NCI-H460 (cell line): ENCODE measurements around the gene SLC16A3. TPM values are rescaled to one million over a fixed set of nuclear protein-coding genes. Genes with fewer than 3 reads are reported as not detected.
"Not testable (repeated sequence)": the region's sequence is repeated elsewhere in the genome, so short reads cannot be mapped to it uniquely, and the experiment has no call there.

Experiments
- DNase-seq: peaks from one replicate; pipeline ENCODE4 v3.0.0-alpha.2; 2016; ENCODE audit warnings: low read depth; ENCODE audit errors: extremely low read depth
- total RNA-seq: library from RNA; depleted of rRNA; stranded (reverse); fragments of >200 nt; shearing (Covaris generic); gene quantifications from 2 replicates; pipeline ENCODE4 v1.2.3, GENCODE V29; 2014

SLC16A3 gene
- total RNA-seq, 1 experiment from 2014 or later = 220 TPM

DNA sequence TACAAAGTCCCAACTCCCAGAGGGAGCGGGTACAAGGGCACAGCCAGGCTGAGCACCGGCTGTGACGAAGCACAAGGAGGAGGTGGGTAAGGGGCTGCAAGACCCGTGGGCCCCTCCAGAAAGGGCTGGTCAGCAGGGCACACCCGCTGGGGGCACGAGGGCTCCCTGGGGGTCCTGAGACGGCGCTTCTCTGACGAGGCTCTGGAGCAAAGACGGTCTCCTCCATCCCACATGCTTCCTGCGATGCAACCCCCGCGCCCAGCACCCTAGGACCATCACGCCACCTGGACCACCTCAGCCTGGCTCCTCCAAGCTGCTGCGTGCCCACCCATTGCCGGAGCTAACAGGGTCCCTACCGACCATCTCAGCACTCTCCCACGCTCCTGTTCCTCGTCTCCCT is 24.9 kb upstream of the SLC16A3 start:
- no peak for DNase-seq

GRCh38 chr17:82204831-82205719 is 23.8 kb upstream of the SLC16A3 start:
- no peak for DNase-seq

DNA sequence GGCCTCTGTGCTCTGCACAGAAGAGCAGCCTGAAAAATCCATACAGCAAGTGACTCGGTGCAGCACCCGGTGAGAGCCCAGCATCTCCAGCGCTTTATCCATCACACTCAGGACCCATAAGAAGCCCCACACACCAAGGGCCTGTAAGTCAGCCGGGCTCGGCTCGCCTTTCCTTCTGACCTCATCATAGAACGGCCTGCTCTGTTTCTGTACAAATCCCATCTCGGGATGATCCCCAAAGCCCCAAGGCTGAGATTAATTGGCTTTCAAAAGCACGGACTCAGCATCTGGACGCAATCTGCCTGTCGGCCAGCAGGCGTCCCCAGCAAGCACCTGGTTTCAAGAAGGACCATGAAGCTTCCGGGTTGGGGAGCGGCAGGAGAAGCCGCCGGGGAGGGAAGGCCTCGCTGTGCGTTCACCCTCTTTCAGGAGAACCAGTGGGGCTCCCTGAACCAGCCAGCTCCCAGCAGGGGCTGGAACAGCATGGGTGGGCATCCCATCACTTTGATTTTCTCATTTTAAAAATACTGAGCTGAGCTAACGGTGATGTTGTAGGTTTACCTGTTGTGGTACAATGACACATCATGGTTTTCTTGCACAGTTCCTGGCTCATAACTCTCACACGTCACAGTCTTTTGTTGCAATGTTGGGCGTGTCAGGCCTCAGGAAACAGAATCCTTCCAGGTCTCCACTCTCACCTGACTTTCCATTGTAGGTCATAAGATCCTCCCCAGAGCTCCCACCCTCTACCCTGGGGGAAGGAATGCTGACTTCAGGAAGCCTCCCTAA is 22.9 kb upstream of the SLC16A3 start:
- DNase-seq = peak; percentile 82

DNA sequence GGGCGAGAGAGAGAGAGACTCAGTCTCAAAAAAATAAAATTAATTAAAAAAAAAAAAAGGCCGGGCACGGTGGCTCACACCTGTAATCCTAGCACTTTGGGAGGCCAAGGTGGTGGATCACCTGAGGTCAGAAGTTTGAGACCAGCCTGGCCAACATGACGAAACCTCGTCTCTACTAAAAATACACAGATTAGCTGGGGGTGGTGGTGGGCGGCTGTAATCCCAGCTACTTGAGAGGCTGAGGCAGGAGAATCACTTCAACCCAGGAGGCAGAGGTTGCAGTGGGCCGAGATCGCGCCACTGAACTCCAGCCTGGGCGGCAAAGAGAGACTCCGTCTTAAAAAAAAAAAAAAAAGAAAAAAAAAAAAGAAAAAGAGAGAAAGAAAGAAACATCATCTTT is 18.2 kb upstream of the SLC16A3 start:
- DNase-seq = not testable (repeated sequence)

DNA sequence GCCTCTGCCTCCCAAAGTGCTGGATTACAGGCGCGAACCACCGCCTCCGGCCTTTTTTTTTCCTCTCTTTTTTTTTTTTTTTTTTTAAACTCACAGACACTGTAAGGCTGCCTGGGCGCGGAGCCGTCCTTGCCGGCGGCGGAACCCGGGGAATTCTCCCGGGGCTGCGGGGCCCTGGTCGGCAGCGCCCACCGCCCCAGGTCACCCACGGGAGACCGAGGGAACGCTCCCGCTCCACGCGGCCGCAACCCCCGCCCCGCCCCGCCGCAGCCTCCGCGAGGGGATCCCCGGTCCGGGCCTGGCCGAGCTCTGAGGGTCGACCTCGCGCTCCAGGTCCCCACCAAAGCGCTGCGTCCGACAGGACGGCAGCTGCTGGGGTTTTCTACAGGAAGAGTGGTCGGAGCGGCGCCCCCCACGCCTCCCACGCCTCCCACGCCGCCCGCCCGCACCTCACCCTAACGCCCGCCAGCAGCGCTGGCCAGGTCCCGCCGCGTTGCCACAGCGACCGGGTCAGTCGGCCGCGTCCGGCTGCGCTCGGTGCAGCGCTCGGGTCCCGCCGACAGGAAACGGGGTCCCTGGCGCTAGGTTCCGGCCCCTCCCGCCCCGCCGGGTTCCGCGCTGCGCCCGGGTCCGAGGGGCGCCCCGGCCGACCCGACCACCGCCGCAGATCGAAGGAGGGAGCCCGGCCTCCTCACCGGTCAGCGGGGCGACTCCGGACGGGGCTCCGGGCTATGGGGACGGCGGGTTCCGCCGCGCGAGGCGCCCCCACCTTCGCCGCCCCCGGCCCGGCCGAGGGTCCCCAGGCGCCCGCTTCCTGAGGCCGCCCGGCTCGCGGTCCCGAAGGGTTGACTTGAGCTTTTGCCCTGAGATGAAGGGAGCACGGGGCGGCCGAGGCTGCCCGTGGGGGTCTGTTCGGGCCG is 16.3 kb upstream of the SLC16A3 start, which contains the start of gene CCDC57:
CCDC57 (minus strand) TSS at position 512 of the 920 bp plus-strand sequence. CDS start 10,898 bp downstream, outside the sequence.
- DNase-seq = no peak

GRCh38 chr17:82213251-82214011 is 15.4 kb upstream of the SLC16A3 start:
- DNase-seq = no peak

DNA sequence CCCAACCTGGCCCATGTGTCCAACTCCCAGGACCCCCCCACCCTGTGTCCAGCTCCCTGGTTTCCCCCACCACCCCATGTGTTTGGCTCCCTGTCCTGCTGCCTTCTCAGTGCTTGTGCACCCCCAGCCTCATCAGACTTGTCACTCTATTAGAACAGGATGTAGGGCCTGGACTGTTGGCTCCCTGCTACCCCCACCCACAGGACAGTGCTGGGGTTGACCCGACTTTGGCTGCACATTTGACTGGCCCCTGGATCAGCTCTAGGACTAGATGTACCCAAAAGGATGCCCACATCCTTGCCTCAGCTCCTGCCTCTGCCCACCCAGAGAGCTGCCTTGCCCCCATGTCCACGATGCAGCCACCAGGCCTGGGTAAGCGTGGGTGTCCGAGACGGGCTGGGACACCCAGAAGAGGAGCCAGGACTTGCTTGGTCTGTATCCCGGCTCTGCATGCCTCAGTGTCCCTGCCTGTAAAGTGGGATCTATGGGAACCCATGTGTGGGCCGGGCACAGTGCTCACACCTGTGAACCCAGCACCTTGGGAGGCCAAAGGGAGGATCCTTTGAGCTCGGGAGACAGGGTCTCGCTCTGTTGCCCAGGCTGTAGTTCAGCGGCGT is 14.7 kb upstream of the SLC16A3 start:
- no peak for DNase-seq

GRCh38 chr17:82215095-82215971 is 13.5 kb upstream of the SLC16A3 start:
- DNase-seq = no peak

DNA sequence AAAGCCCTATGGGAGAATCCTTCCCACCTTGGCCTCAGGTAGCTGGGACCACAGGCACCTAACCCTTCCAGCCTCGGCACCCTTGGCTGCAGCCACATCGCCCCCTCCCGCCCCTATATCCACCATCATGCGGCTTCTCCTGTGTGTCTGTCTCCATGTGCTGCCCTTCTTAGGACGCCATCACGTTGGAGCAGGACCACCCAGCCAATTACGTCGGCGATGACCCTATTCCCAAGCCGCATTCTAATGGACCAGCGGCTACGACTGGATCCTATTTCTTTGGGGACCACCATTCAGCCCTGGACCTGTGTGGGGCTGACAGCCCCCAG is 12.9 kb upstream of the SLC16A3 start:
- DNase-seq = no peak

DNA sequence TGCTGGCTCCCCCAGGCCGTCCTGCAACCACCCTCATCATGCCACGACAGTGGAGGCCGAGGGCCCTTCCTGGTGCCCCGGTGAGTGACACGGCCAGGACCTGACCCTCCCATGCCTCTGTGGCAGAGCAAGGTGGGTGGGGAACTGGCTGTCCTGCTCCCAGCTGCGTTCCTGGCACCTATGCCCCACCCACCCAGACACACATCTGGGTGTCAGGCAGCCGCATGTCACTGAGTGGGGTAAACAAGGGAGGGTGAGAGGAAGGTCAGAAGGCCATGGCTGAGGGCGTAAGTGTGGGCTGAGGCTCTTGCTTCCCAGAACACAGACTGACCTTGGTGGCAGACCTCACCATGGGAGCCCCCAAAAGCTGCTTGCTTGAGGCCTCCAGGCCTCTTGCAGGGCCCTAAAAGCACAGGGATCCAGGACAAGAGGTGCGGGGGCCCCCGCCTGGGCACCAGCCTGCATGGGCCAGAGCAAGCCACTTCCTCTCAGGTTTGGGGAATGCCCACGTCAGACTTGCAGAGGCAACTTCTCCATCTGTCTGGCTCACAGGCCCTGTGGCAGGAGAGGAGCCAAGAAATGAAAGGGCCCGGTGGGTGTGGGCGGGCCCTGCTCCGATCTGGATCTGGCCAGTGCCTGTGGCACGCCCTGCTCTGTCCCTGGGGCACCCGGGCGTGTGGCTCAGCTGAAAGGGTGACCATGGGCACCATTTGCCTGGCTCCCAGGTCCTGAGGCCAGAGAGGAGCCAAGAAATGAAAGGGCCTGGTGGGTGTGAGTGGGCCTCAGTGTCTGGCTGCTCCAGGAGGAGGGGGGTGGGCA is 12.3 kb upstream of the SLC16A3 start:
- peak; percentile 76 for DNase-seq

GRCh38 chr17:82217120-82217529 is 11.7 kb upstream of the SLC16A3 start:
- no peak for DNase-seq

DNA sequence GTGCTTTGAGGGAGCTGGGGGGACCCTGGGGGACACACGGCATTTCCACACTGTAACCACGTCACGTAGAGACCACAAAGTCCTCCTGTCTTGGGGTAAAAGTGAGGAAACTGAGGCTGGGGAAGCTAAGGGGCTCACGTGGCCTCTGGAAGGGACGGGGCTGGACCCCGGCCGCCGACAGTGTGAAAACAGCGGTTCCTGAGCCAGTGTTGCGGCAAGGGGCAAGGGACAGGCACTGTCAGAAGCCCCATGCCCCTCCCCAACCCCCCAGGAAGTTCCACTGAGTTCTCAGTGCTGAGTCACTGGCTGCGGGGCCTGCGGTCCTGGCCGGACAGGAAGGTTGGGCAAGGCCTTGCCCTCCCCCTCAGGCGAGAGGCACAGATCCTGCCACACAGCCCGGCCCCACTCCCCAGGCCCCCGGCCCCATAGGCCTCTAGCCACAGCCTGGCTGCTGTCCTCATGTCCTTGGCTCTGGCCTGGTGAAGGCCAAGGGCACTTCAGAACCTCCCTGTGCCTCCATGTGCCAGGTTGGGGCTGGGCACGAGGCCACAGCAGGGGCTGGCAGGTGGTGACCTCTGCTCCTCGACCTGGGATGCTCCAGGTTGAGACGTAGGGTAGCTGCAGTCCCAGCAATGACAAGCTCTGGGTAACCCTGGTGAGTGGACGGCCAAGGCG is 11.2 kb upstream of the SLC16A3 start:
- peak; percentile 81 for DNase-seq

DNA sequence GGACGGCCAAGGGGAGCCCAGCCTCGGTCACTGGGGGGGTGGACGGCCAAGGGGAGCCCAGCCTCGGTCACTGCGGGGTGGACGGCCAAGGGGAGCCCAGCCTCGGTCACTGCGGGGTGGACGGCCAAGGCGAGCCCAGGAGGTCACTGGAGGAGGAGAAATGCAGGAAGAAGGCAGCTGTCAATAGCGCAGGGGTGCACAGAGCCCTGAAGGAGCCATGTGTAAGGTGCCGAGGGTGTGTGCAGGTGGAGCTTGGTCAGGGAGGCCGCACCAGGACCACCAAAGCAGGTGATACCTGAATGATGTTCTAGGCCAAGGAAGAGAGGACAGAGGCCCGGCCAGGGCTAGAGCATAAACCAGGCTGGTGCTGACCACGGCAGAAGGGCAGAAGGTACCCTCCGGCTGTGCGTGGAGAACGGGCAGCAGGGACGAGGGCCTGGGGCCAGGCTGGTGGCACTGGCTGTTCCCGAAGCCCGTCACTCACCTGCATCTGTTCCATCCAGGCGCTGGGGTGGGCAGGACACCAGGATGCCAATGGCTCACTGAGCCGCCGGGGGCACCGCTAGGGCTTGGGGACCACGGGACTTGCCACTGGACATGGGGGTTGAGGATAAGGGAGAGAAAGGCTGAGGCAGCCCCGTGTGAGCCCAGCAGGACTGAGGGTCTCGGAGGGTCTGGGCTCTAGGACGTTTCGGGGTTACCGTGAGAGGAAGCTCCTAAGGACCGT is 10.3 kb upstream of the SLC16A3 start:
- no peak for DNase-seq

DNA sequence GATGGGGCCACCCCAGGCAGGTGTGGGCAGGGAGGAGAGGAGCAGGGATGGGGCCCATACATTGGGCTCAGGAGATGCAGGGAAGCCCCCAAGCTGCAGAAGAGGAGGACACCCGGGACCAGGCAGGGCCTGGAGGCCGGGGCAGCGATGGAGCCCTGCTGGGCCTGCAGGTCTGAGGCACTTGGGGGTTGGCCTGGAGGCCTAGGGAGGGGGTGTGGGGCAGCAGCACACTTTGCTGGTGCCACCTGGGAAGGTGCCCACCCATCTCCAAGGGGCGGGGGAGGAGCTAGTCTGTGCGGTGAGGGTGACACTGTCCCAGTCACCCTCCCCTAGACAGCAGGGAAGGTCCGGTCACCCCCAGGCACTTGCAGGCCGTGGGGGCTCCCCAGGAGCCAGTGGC is 9.8 kb upstream of the SLC16A3 start:
- no peak for DNase-seq

- DNase-seq = no peak
These were observed 8.8 kb upstream of the SLC16A3 start for GRCh38 chr17:82219753-82220709.
